K562 (cell line): ENCODE measurements around the gene PQBP1. TPM values are rescaled to one million over a fixed set of nuclear protein-coding genes. Genes with fewer than 3 reads are reported as not detected.

ENCODE experiments used
- CREB1 ChIP-seq, 2 experiments: sonication (generic) in 1 of 2; formaldehyde crosslinking in 1 of 2; IDR thresholded peaks; 2 replicates each; pipeline versions ENCODE4 v1.6.1 to v1.8.0; 2012 to 2022; ENCODE audit warnings: inconsistent platforms in 1 of 2, mild to moderate bottlenecking in 1 of 2, missing genetic modification reagents in 1 of 2, moderate library complexity in 1 of 2
- CREM ChIP-seq: IDR thresholded peaks from 2 replicates; pipeline ENCODE4 v1.6.1; 2014; ENCODE audit warnings: antibody characterized with exemption, low read depth
- GABPB1 ChIP-seq: sonication (generic); formaldehyde crosslinking; IDR thresholded peaks from 2 replicates; pipeline ENCODE4 v1.8.0; 2022; ENCODE audit warnings: mild to moderate bottlenecking, missing genetic modification reagents
- HNRNPK ChIP-seq: fragments of 200-400 bp; formaldehyde crosslinking; IDR thresholded peaks from one replicate; pipeline ENCODE4 v1.6.1; 2018; ENCODE audit warnings: mild to moderate bottlenecking, low read depth, low read length; ENCODE audit not compliant: poor library complexity, severe bottlenecking
- KAT2B ChIP-seq: IDR thresholded peaks from one replicate; pipeline ENCODE4 v1.6.1; 2012; ENCODE audit warnings: low read depth, mild to moderate bottlenecking, control low read depth, inconsistent platforms, low read length, moderate library complexity
- NFE2 ChIP-seq: IDR thresholded peaks from 2 replicates; pipeline ENCODE4 v1.6.1; 2014; ENCODE audit warnings: antibody characterized with exemption, low read depth
- POU5F1 ChIP-seq: fragments of 150-350 bp; IDR thresholded peaks from 2 replicates; pipeline ENCODE4 v1.6.1; 2014; ENCODE audit warnings: borderline replicate concordance, low read length, low read depth, mild to moderate bottlenecking; ENCODE audit not compliant: partially characterized antibody
- RB1 ChIP-seq: fragments of 450-650 bp; IDR thresholded peaks from 2 replicates; pipeline ENCODE4 v1.6.1; 2017; ENCODE audit warnings: low read depth, mild to moderate bottlenecking
- STAT5A ChIP-seq: IDR thresholded peaks from 2 replicates; pipeline ENCODE4 v1.6.1; 2012; ENCODE audit warnings: low read length, inconsistent platforms, borderline replicate concordance
- WHSC1 ChIP-seq: IDR thresholded peaks from one replicate; pipeline ENCODE4 v1.6.1; 2012; ENCODE audit warnings: low read length, control low read depth, inconsistent platforms
- ZNF239 ChIP-seq: fragments of 250-450 bp; sonication (Bioruptor Pico); IDR thresholded peaks from 2 replicates; pipeline ENCODE4 v1.4.0; 2020; ENCODE audit warnings: mild to moderate bottlenecking
- ZNF316 ChIP-seq: fragments of 450-650 bp; IDR thresholded peaks from 2 replicates; pipeline ENCODE4 v1.6.1; 2016
- ZNF41 ChIP-seq: fragments of 250-450 bp; sonication (Bioruptor Pico); conservative IDR thresholded peaks from 2 replicates; pipeline ENCODE4 v1.4.0; 2020; ENCODE audit warnings: mild to moderate bottlenecking
- polyA plus RNA-seq, 8 experiments: library from polyadenylated mRNA; depleted of rRNA in 4 of 8; stranded (reverse) in 5 of 8; unstranded in 3 of 8; fragments of >200 nt; fragmentation: Nextera tagmentation in 2 of 8; fragmentation: Illumina TruSeq in 1 of 8; extraction: Ambion mirVana in 2 of 8; extraction: Trizol in 1 of 8; gene quantifications; 2 replicates each; pipeline versions ENCODE4 v1.2.1 to v1.2.3, GENCODE V29; 2011 to 2014; ENCODE audit warnings: inconsistent platforms in 1 of 8, missing spikeins in 1 of 8
- total RNA-seq, 7 experiments: library from RNA; depleted of rRNA in 6 of 7; stranded (reverse); fragments of >200 nt in 6 of 7; fragmentation: Illumina TruSeq in 2 of 7; extraction: Trizol in 2 of 7; gene quantifications; 2 replicates each; pipeline versions ENCODE4 v1.2.1 to v1.2.3, GENCODE V29; 2011 to 2021; ENCODE audit warnings: low replicate concordance in 1 of 7
- TF ChIP-seq, protein P1 (sequence below): sonication (generic); formaldehyde crosslinking; IDR thresholded peaks from 2 replicates; pipeline ENCODE4 v1.8.1; 2023; ENCODE audit warnings: missing genetic modification reagents, mild to moderate bottlenecking, borderline replicate concordance
- TF ChIP-seq, protein P2 (sequence below): fragments of 250-450 bp; sonication (Bioruptor Pico); IDR thresholded peaks from 2 replicates; pipeline ENCODE4 v1.9.0; 2021; ENCODE audit warnings: mild to moderate bottlenecking, inconsistent platforms
- TF ChIP-seq, protein P3 (sequence below), 2 experiments: fragments of 450-650 bp; conservative IDR thresholded peaks; 2 replicates each; pipeline ENCODE4 v1.6.1; 2017; ENCODE audit warnings: mild to moderate bottlenecking in 2 of 2, moderate library complexity in 2 of 2
- TF ChIP-seq, protein P4 (sequence below): fragments of 250-450 bp; sonication (Bioruptor Pico); IDR thresholded peaks from 2 replicates; pipeline ENCODE4 v1.8.0; 2021; ENCODE audit warnings: moderate library complexity, mild to moderate bottlenecking, inconsistent platforms

PQBP1 gene
- total and polyA plus RNA-seq, 9 of the 15 experiments (the other 6 are each of a cell fraction or from before 2014, with no cell fraction given), result 41.3 to 262 (median 112) TPM

DNA sequence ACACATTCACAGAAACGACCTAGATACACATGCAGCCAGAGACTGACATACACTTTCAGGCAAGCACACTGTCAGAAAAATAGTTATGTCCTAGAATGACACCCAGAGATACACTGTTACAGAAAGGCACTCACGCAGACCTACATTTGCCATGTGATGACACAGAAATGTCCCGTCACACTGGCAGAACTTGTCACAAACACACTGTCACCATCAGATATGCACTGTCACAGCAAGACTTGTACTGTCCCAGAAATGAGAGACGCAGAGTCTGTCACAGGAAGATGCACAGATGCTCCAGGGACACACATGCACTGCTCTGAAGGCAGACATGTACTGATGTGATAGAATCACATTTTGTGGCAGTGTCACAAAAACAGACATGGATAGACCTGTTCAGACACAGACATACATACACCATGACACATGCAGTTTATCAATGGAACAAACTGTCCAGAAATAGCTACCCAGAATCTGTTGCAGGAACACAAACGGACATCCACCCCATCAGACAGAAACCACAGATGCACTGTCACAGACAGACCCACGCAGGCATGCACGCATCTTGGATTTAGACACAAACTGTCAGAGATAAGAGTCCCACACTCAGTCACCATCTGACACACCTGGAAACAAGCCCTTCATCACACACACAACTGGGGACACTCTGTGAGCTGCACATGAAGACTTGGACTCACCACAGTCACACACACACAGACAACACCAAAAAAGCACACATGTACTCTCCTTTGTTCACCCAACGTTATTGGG is 22.4 kb downstream of the PQBP1 start (continued):
- TF ChIP-seq HNRNPK, result no peak
- TF ChIP-seq NFE2, result peak; percentile 39
- no peak for TF ChIP-seq RB1
- no peak for TF ChIP-seq CREB1 (IDR thresholded peaks at IDR 0.05)
- TF ChIP-seq CREB1 (CRISPR knock-in tag; IDR thresholded peaks at IDR 0.05), result peak; percentile 69; the same call in 1 of the 2 replicates
- TF ChIP-seq KAT2B, result no peak
- no peak for TF ChIP-seq ZNF41 (CRISPR knock-in tag)
- no peak for TF ChIP-seq GABPB1 (CRISPR knock-in tag)
- TF ChIP-seq STAT5A, result peak; percentile 11; the same call in 1 of the 2 replicates
- TF ChIP-seq POU5F1, result no peak
- TF ChIP-seq ZNF239 (CRISPR knock-in tag), result no peak
- TF ChIP-seq, protein P1, sequence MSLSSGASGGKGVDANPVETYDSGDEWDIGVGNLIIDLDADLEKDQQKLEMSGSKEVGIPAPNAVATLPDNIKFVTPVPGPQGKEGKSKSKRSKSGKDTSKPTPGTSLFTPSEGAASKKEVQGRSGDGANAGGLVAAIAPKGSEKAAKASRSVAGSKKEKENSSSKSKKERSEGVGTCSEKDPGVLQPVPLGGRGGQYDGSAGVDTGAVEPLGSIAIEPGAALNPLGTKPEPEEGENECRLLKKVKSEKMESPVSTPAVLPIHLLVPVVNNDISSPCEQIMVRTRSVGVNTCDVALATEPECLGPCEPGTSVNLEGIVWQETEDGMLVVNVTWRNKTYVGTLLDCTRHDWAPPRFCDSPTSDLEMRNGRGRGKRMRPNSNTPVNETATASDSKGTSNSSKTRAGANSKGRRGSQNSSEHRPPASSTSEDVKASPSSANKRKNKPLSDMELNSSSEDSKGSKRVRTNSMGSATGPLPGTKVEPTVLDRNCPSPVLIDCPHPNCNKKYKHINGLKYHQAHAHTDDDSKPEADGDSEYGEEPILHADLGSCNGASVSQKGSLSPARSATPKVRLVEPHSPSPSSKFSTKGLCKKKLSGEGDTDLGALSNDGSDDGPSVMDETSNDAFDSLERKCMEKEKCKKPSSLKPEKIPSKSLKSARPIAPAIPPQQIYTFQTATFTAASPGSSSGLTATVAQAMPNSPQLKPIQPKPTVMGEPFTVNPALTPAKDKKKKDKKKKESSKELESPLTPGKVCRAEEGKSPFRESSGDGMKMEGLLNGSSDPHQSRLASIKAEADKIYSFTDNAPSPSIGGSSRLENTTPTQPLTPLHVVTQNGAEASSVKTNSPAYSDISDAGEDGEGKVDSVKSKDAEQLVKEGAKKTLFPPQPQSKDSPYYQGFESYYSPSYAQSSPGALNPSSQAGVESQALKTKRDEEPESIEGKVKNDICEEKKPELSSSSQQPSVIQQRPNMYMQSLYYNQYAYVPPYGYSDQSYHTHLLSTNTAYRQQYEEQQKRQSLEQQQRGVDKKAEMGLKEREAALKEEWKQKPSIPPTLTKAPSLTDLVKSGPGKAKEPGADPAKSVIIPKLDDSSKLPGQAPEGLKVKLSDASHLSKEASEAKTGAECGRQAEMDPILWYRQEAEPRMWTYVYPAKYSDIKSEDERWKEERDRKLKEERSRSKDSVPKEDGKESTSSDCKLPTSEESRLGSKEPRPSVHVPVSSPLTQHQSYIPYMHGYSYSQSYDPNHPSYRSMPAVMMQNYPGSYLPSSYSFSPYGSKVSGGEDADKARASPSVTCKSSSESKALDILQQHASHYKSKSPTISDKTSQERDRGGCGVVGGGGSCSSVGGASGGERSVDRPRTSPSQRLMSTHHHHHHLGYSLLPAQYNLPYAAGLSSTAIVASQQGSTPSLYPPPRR (CRISPR knock-in tag), result no peak
- TF ChIP-seq, protein P2, sequence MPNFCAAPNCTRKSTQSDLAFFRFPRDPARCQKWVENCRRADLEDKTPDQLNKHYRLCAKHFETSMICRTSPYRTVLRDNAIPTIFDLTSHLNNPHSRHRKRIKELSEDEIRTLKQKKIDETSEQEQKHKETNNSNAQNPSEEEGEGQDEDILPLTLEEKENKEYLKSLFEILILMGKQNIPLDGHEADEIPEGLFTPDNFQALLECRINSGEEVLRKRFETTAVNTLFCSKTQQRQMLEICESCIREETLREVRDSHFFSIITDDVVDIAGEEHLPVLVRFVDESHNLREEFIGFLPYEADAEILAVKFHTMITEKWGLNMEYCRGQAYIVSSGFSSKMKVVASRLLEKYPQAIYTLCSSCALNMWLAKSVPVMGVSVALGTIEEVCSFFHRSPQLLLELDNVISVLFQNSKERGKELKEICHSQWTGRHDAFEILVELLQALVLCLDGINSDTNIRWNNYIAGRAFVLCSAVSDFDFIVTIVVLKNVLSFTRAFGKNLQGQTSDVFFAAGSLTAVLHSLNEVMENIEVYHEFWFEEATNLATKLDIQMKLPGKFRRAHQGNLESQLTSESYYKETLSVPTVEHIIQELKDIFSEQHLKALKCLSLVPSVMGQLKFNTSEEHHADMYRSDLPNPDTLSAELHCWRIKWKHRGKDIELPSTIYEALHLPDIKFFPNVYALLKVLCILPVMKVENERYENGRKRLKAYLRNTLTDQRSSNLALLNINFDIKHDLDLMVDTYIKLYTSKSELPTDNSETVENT (CRISPR knock-in tag), result no peak
- 0 out of 2 replicates have a peak, but pooled peaks have one; percentile 20 for TF ChIP-seq CREM
- TF ChIP-seq, protein P3, sequence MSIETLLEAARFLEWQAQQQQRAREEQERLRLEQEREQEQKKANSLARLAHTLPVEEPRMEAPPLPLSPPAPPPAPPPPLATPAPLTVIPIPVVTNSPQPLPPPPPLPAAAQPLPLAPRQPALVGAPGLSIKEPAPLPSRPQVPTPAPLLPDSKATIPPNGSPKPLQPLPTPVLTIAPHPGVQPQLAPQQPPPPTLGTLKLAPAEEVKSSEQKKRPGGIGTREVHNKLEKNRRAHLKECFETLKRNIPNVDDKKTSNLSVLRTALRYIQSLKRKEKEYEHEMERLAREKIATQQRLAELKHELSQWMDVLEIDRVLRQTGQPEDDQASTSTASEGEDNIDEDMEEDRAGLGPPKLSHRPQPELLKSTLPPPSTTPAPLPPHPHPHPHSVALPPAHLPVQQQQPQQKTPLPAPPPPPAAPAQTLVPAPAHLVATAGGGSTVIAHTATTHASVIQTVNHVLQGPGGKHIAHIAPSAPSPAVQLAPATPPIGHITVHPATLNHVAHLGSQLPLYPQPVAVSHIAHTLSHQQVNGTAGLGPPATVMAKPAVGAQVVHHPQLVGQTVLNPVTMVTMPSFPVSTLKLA (conservative IDR thresholded peaks at IDR 0.05), result no peak
- no peak for TF ChIP-seq WHSC1
- peak; percentile 66 for TF ChIP-seq ZNF316
- TF ChIP-seq, protein P4, sequence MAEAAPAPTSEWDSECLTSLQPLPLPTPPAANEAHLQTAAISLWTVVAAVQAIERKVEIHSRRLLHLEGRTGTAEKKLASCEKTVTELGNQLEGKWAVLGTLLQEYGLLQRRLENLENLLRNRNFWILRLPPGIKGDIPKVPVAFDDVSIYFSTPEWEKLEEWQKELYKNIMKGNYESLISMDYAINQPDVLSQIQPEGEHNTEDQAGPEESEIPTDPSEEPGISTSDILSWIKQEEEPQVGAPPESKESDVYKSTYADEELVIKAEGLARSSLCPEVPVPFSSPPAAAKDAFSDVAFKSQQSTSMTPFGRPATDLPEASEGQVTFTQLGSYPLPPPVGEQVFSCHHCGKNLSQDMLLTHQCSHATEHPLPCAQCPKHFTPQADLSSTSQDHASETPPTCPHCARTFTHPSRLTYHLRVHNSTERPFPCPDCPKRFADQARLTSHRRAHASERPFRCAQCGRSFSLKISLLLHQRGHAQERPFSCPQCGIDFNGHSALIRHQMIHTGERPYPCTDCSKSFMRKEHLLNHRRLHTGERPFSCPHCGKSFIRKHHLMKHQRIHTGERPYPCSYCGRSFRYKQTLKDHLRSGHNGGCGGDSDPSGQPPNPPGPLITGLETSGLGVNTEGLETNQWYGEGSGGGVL, result no peak
